Breast epithelium (tissue), 4 donors: ENCODE measurements around the gene SIAH3. TPM values are rescaled to one million over a fixed set of nuclear protein-coding genes. Genes with fewer than 3 reads are reported as not detected.
A peak's percentile ranks its signal among the peaks of the same experiment; 100 is the strongest.

Source experiments
- DNase-seq, 2 donors: peaks; one replicate each; pipeline ENCODE4 v3.0.0-alpha.2; 2019; ENCODE audit warnings: low spot score in 2 of 2
- H3K27ac ChIP-seq, 2 donors: fragments of 200-600 bp; sonication (generic) in 1 of 2; one replicate each; pipeline ENCODE4 v1.5.1; 2016 to 2019; ENCODE audit warnings: mild to moderate bottlenecking in 1 of 2
- H3K27me3 ChIP-seq, 2 donors: fragments of 200-600 bp; sonication (generic) in 1 of 2; one replicate each; pipeline versions ENCODE4 v1.5.1 to v1.6.0; 2017 to 2019; ENCODE audit warnings: control low read depth in 1 of 2, mild to moderate bottlenecking in 1 of 2
- H3K36me3 ChIP-seq: fragments of 200-600 bp; one replicate; pipeline ENCODE4 v1.5.1; 2019
- H3K4me1 ChIP-seq, 2 donors: fragments of 200-600 bp; sonication (generic); one replicate each; pipeline ENCODE4 v1.5.1; 2016 to 2019; ENCODE audit warnings: control low read depth in 1 of 2
- H3K4me3 ChIP-seq, 3 donors: fragments of 200-600 bp; sonication (generic); 1 replicate in 2 of 3; 2 replicates in 1 of 3; pipeline ENCODE4 v1.5.1; 2016 to 2019; ENCODE audit warnings: mild to moderate bottlenecking in 3 of 3, moderate library complexity in 2 of 3
- H3K9me3 ChIP-seq, 2 donors: fragments of 200-600 bp; sonication (generic) in 1 of 2; one replicate each; pipeline ENCODE4 v1.5.1; 2016 to 2019; ENCODE audit warnings: control low read depth in 1 of 2
- POLR2A ChIP-seq: fragments of 450-650 bp; IDR thresholded peaks from one replicate; pipeline ENCODE4 v1.6.1; 2016; ENCODE audit warnings: antibody characterized with exemption, mild to moderate bottlenecking, moderate library complexity
- POLR2AphosphoS5 ChIP-seq, 3 donors: sonication (generic); formaldehyde crosslinking; IDR thresholded peaks; one replicate each; pipeline ENCODE4 v1.6.1; 2017; ENCODE audit warnings: antibody characterized with exemption in 3 of 3
- intact Hi-C: fragments of 100-400 bp; cut with DNase I; formaldehyde crosslinking; loops from one replicate; pipeline ENCODE4 v1.15.1; 2023; ENCODE audit warnings: low total_unique reads
- total RNA-seq, 3 donors: library from RNA; depleted of rRNA; stranded (reverse); fragments of >200 nt; gene quantifications; one replicate each; pipeline ENCODE4 v1.1.0, GENCODE V29; 2016
- TF ChIP-seq, protein P1 (sequence below), 3 donors: fragments of 450-650 bp; IDR thresholded peaks; one replicate each; pipeline ENCODE4 v1.5.1; 2016 to 2017; ENCODE audit warnings: antibody characterized with exemption in 3 of 3, mild to moderate bottlenecking in 3 of 3, moderate library complexity in 3 of 3

SIAH3 gene
- total RNA-seq, 3 donors from 2014 or later = under 0.01 TPM; not detected in 2

DNA sequence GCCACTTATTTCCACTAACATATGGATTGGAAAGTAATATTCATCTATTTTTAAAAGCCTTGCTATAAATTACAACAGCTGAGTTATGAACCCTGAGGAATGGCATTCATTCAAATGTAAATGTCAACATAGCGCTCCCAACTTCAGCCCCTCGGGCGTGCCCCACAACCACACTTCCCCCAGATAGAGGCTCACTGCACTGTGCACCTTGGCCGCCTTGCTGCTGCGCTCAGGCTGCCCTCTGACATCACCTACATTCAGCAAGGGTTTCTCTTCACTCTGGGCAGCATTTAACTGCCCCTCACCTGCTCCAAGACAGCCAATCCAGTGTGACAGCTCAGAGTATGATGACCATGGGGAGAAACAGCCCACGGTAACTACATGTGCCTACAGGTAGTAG, 35.1 kb downstream of the SIAH3 start:
- intact Hi-C loops = no loop called here
- Histone ChIP-seq H3K27me3 (no peaks in the 10 kb centered on the region), H3K36me3 (no peaks in the 10 kb centered on the region), H3K4me1 (no peaks in the 10 kb centered on the region), H3K4me3 (no peak overlapping the region), H3K9me3 (no peaks in the 10 kb centered on the region), H3K27ac (no peak overlapping the region)
- TF ChIP-seq POLR2A = no peak
- no peak for TF ChIP-seq POLR2AphosphoS5 (IDR thresholded peaks at IDR 0.05)
- TF ChIP-seq, protein P1, sequence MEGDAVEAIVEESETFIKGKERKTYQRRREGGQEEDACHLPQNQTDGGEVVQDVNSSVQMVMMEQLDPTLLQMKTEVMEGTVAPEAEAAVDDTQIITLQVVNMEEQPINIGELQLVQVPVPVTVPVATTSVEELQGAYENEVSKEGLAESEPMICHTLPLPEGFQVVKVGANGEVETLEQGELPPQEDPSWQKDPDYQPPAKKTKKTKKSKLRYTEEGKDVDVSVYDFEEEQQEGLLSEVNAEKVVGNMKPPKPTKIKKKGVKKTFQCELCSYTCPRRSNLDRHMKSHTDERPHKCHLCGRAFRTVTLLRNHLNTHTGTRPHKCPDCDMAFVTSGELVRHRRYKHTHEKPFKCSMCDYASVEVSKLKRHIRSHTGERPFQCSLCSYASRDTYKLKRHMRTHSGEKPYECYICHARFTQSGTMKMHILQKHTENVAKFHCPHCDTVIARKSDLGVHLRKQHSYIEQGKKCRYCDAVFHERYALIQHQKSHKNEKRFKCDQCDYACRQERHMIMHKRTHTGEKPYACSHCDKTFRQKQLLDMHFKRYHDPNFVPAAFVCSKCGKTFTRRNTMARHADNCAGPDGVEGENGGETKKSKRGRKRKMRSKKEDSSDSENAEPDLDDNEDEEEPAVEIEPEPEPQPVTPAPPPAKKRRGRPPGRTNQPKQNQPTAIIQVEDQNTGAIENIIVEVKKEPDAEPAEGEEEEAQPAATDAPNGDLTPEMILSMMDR (IDR thresholded peaks at IDR 0.05) = no peak
- no peak for DNase-seq

DNA sequence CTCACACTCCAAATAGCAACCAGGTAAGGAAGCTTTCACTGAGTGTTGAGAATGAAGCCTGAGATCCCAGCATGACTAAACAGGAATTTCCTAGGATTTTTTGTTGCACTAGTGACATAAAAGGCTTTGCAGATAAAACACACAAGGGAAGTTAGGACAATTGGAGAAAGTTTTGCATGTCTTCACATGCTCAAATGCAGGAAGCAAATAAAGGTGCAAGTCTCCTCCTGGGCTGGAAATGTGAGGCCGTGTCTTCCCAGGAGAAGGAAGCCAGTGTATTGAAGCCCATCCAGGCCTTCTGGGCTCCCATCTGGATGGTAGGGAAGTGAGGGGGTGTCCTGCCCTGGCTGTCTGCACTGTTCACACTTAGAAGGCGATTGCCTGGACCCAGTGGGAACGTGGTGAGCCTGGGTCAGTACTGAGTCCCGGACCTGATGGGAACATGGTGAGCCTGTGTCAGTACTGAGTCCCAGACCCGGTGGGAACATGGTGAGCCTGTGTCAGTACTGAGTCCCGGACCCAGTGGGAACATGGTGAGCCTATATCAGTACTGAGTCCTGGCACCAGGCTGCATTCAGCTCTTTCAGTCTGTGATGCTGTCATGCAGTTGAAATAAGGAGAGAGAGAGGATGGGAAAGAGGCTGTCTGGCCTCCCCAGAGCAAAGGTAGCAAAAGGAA, 38.7 kb downstream of the SIAH3 start:
- TF ChIP-seq POLR2A (no peak), POLR2AphosphoS5 (IDR thresholded peaks at IDR 0.05) (no peak)
- TF ChIP-seq, protein P1 (IDR thresholded peaks at IDR 0.05) = no peak
- intact Hi-C loops = no loop called here
- H3K4me1 ChIP-seq = no peaks in the 10 kb centered on the region
- H3K4me3 ChIP-seq = no peak overlapping the region
- no peak for DNase-seq
- H3K9me3 ChIP-seq = no peaks in the 10 kb centered on the region
- no peak overlapping the region for H3K27ac ChIP-seq
- H3K27me3 ChIP-seq = no peaks in the 10 kb centered on the region
- H3K36me3 ChIP-seq = no peaks in the 10 kb centered on the region

DNA sequence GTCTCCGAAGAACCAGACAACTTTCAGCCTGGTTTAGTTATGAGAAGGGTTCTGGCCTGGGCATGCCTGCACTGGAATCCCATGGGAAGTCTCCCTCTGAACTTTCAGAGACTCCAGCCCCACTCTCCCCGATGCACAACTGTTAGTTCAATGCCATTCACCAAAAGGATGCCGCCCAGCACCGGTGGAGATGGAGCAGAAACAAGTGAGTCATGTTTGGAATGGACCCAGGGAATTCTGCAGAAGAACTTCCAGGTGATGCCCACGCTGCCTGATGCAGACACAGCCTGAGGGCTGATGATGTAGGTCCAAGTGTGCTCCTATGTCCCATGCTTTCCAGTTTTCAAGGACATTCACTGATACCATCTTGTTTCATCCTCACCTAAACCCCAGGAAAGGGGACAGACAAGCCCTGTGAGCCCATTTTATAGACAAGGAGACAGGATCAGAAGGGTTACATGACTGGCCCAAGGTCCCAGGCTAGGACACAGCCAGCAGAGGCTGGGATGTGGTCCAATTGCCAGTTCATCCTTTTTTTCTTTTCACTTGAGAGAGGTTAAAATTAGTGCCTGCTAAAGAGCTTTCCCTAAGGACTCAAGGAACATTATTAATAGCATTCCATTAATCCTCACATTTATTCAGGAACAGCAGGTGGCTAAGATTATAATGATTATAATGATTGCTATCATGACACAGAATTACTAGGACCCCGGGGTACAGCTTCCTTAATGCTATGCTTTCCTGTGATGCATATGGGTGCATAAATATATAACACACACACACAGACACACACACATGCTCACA, 39.5 kb downstream of the SIAH3 start:
- H3K4me1 ChIP-seq = no peaks in the 10 kb centered on the region

DNA sequence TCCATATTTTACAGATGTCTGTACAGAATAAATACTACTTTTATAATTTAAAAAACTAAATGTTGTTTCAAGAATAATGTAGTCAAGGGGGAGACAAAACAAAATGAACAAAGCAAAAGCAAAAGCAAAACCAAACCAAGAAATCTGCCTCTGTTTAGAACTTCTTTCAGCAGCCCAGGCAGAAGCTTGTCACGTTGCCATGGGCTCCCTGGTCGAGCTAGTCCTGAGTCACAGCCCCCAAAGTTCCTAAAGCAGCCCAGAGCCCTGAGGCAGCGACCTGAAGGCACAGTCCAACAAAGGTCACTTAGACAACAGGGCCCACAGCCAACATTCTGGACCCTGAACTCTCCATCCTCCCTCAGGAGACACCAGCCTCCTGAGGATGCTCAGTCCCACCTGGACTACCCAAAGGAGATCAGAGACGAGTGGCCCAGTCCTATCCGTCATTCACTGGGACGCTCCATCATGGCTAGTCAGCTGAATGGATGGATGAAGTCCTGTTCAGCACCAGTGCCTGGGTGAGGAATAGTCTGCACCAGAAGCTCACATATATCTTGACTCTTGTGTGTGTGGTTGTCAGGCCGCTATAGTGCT, 41.7 kb downstream of the SIAH3 start:
- TF ChIP-seq, protein P1 (IDR thresholded peaks at IDR 0.05) = no peak
- no peak for TF ChIP-seq POLR2AphosphoS5 (IDR thresholded peaks at IDR 0.05)
- TF ChIP-seq POLR2A = no peak
- no peaks in the 10 kb centered on the region for H3K27me3 ChIP-seq

More for the DNA sequence above, 39.5 kb downstream of the SIAH3 start:
- intact Hi-C loops = no loop called here
- no peaks in the 10 kb centered on the region for H3K9me3 ChIP-seq
- peak in 1 of 2 donors; percentile 74 for DNase-seq
- H3K27ac ChIP-seq = peak overlapping the region; percentile 49 to 61
- no peaks in the 10 kb centered on the region for H3K36me3 ChIP-seq
- TF ChIP-seq, protein P1 (IDR thresholded peaks at IDR 0.05) = no peak
- TF ChIP-seq POLR2AphosphoS5 (IDR thresholded peaks at IDR 0.05) = no peak
- TF ChIP-seq POLR2A = no peak
- H3K27me3 ChIP-seq = no peaks in the 10 kb centered on the region
- H3K4me3 ChIP-seq = no peak overlapping the region

DNA sequence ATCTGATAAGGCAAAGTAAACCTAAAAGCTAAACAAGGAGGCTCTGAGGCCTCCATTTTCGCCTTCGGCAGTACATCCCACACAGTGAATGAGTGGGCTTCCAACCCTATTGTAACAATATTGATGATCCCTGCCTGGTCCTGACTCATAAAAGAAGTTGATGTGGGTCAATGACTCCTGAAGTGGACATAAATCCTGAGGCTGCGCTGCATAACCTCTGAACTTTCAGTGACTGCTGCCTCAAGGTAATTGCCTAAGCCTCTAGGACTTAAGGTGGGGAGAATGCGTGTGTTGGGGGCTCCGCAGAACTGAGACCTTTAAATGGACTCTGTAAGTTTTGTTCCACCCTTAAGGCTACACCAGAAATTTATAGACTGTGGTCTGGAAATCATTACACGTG, 42.6 kb downstream of the SIAH3 start:
- DNase-seq = no peak
- no peak overlapping the region for H3K4me3 ChIP-seq
- intact Hi-C loops = no loop called here
- H3K9me3 ChIP-seq = no peaks in the 10 kb centered on the region
- TF ChIP-seq POLR2A = no peak
- no peak for TF ChIP-seq POLR2AphosphoS5 (IDR thresholded peaks at IDR 0.05)
- TF ChIP-seq, protein P1 (IDR thresholded peaks at IDR 0.05) = no peak
- no peak overlapping the region for H3K27ac ChIP-seq
- no peaks in the 10 kb centered on the region for H3K4me1 ChIP-seq
- no peaks in the 10 kb centered on the region for H3K36me3 ChIP-seq
- H3K27me3 ChIP-seq = no peaks in the 10 kb centered on the region

More for the DNA sequence above, 41.7 kb downstream of the SIAH3 start:
- DNase-seq = no peak
- intact Hi-C loops = no loop called here
- Histone ChIP-seq H3K36me3 (no peaks in the 10 kb centered on the region), H3K4me1 (no peaks in the 10 kb centered on the region), H3K4me3 (no peak overlapping the region), H3K27ac (no peak overlapping the region), H3K9me3 (no peaks in the 10 kb centered on the region)
